ENCODE results near the gene APBA2.

The APBA2 gene

GRCh38 chr15:28943611-28944230, 57.9 kb downstream of the APBA2 start:
- H3K4me3 ChIP-seq (ENCODE audit: low read depth, low read length): no peak overlapping the region
- no peak for DNase-seq (ENCODE audit: low read depth)
- in situ Hi-C loops (cut with HindIII; ENCODE audit: low sequenced_read_pairs): no loop called here
- TF ChIP-seq CTCF (IDR thresholded peaks at IDR 0.05; ENCODE audit: low read depth, low read length, missing control alignments): no peak

GRCh38 chr15:28944286-28944685, 58.5 kb downstream of the APBA2 start:
- in situ Hi-C loops (cut with HindIII; ENCODE audit: low sequenced_read_pairs): no loop called here
- no peak for DNase-seq (ENCODE audit: low read depth)
- H3K4me3 ChIP-seq (ENCODE audit: low read depth, low read length): no peak overlapping the region
- TF ChIP-seq CTCF (IDR thresholded peaks at IDR 0.05; ENCODE audit: low read depth, low read length, missing control alignments): no peak

- in situ Hi-C loops (cut with HindIII; ENCODE audit: low sequenced_read_pairs): no loop called here
- no peak for TF ChIP-seq CTCF (IDR thresholded peaks at IDR 0.05; ENCODE audit: low read depth, low read length, missing control alignments)
Measured at GRCh38 chr15:28944696-28945300, 59.0 kb downstream of the APBA2 start.

GRCh38 chr15:28945626-28946230, 60.0 kb downstream of the APBA2 start:
- no peak for TF ChIP-seq CTCF (IDR thresholded peaks at IDR 0.05; ENCODE audit: low read depth, low read length, missing control alignments)
- H3K4me3 ChIP-seq (ENCODE audit: low read depth, low read length): no peak overlapping the region
- no peak for DNase-seq (ENCODE audit: low read depth)
- in situ Hi-C loops (cut with HindIII; ENCODE audit: low sequenced_read_pairs): no loop called here

More at GRCh38 chr15:28944696-28945300, 59.0 kb downstream of the APBA2 start:
- no peak for DNase-seq (ENCODE audit: low read depth)
- H3K4me3 ChIP-seq (ENCODE audit: low read depth, low read length): no peak overlapping the region

- no peak for TF ChIP-seq CTCF (IDR thresholded peaks at IDR 0.05; ENCODE audit: low read depth, low read length, missing control alignments)
- in situ Hi-C loops (cut with HindIII; ENCODE audit: low sequenced_read_pairs): no loop called here
- no peak overlapping the region for H3K4me3 ChIP-seq (ENCODE audit: low read depth, low read length)
- DNase-seq (ENCODE audit: low read depth): no peak
Measured at GRCh38 chr15:28946803-28947202, 61.0 kb downstream of the APBA2 start.

- DNase-seq (ENCODE audit: low read depth): no peak
- TF ChIP-seq CTCF (IDR thresholded peaks at IDR 0.05; ENCODE audit: low read depth, low read length, missing control alignments): no peak
- in situ Hi-C loops (cut with HindIII; ENCODE audit: low sequenced_read_pairs): no loop called here
Measured at GRCh38 chr15:28947221-28947674, 61.5 kb downstream of the APBA2 start.

More at GRCh38 chr15:28947221-28947674, 61.5 kb downstream of the APBA2 start:
- H3K4me3 ChIP-seq (ENCODE audit: low read depth, low read length): no peak overlapping the region
